Activated CD8-positive, alpha-beta memory T cell treated with anti-CD3 and anti-CD28 coated beads, Interleukin-2, amount 50 U/mL, for 1 hour (primary cell): Measurements from ENCODE around the gene TMEM131L.
A peak's percentile ranks its signal among the peaks of the same experiment; 100 is the strongest.

Experiments
- DNase-seq: peaks from one replicate; pipeline ENCODE4 v3.0.0-alpha.2; 2020; ENCODE audit errors: extremely low read depth

The TMEM131L gene

DNA sequence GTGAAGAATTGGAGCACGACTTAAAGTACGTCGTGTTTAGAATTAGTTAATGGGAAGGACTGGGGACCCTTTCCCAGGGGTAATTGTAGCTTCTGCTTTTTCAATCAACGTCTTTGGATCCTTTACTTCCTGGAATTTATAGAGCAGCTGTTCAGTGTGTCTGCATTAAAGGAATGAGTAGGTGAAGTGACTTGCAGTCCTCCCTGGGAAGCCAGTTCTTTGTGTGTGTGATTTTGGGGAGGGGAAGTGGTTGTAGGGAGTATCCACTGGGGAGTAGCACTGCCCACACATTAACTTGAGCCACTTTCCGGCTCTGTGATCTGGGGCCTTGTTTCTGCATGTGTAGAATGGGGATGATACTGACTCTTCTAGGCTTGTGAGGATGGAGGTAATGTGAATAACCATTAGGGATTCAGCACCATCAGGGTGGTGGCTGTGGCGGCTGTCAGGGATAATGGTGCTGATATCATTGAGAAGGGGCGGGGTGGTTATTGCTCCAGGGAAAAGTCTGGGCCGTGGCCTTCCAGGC, 54.7 kb downstream of the TMEM131L start:
- DNase-seq, result no peak

DNA sequence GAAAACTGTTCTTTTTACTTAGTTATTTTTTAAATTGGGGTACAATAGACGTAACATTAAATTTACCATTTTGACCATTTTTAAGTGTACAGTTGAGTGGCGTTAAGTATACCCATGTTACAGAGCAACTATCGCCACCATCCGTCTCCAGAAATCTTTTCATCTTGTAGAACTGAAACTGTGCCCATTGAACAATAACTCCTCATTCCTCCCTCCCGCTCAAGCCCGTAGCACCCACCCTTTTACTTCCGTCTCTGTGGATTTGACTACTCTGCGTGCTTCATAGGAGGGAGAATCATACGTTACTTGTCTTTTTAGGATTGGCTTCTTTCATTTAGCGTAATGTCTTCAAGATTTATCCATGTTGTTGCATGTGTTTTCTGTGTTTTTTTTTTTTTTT, 55.3 kb downstream of the TMEM131L start:
- no peak for DNase-seq

DNA sequence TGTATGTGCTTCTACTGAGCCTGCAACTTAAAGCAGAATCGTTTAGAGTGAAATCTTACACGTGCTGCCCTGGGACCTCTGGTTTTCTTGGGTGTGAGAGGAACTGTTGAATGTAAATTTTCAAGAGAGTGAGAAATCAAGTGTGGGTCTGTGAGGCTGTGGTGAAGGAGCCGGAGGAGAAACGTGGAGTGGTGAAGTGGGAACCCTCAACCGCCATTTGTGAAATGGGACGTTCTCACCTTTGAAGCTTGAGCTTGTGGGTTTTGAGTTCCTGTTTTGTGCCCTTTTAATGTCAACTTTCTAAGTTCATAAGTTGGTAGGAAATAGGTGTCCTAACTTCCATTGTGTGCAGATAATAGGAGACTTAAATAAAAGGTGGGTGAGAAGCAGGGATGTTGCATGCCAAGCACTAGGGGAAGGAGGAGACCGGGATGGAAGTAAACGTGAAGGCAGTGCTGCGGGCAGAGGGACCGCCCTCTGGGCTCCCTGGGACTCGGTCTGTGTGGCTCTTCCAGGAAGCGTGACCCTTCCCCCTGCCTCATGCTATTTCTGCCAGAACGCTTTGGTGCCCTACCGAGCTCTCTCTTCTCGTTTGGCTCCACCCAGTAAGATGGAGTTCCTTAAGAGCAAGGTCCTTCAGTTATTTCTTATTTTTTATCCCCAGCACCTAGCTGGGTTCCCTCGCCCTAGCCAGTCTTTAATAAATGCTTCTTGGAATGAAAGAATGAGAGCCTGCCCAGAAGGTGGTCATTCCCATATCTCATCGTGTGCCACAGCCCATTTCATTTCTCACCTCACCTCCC, 56.0 kb downstream of the TMEM131L start:
- DNase-seq, result peak; percentile 60

DNA sequence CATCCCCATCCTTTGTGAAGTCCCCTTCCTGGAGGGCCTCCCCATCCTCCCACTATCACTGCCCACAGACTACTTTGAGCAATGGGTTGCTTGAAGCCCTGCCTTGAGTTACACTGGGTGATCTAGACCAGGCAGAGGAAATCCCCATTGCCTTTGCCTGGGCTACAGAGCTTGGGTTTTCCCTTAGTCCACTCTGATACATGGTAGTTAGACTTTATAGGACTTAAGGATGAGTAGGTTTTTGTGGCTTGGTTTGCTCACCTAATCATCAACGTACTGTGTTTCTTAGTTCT, 56.6 kb downstream of the TMEM131L start:
- no peak for DNase-seq

DNA sequence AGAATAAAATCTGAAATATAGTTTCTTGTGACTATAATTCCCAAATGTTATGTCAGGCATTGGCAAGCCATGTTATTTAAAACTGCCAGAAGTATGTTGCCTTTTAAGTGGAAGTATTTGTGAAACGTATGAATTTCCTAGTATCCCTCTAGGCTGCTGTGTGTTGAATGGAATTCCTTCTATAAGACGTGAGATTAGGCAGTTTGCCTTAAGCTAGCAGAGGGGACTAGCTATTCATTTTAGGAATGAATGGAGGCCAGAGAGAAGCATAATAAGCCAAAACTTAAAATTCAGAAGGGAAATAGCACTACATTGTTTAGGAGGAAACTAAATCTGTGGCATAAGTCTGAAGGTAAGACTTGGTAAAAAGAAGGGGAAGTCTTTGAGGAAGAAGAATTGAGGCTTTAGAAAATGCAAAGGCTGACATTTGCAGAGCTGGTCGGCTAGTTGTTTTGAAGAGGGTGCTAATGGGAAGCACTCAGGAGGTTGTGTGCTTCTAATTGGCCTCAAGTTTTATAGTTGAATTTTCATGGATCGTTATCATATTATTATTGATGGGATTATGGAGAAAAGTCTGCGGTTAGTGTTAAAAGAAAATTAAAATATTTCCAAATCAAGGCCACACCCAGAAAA, 57.1 kb downstream of the TMEM131L start:
- DNase-seq, result no peak

DNA sequence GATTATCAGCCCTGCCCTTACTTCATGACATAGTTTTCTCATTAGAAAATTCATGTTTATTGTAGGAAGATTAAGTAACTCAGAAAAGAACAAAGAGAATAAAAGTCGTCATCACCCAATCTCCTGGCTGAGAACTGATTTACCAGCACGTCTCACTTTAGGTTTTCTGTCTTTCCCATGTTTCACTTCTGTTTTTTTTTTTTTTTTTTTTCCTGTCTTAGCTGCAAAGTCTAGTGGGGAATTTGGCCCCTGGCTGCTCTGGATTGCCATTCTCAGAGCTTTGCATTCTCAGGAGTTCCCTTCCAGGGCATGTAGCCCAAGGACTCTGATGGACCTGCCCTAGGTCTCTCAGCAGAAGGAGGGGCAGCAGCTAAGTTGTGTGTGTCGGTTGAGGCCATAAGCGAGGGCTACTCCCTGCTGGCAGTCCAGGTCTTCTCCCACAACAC, 57.8 kb downstream of the TMEM131L start:
- DNase-seq, result no peak

DNA sequence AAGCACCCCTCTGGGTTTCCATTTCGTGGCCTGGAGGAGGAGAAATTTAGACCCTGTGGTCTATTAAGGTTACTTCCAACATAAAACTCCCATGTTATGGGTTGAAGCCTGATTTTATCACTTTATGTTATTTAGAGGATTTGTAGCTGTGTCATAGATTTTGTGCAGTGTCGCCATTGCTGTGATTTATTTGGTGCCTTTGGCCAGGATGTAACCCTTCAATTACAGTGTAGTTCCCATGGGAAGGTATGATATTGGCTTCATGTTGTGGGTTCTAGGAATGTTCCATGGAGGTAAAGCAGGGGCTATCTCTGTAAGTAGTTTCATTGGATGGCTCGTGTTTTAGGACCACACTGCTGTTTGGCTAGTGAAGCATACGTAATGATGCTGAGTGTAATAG, 58.5 kb downstream of the TMEM131L start:
- no peak for DNase-seq

DNA sequence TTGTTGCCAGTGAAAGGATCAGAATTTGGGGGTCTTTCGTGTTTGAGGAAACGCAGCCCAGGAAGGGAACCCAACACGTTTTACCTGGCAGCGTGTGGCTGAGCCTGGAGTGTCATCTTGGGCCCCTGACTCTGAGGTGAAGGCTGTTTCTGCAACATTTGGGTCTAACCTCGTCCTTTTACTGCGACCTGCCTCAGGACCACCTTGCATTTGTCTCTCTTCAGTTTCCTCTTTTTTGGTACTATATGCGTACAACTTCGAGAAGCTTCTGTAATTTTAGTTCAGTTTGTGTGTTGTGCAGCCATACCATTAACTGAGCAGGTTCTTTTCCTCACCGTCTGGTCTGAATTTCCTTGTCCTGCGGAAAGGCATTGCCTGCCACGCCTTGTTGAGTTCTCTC, 61.5 kb downstream of the TMEM131L start:
- DNase-seq, result no peak

DNA sequence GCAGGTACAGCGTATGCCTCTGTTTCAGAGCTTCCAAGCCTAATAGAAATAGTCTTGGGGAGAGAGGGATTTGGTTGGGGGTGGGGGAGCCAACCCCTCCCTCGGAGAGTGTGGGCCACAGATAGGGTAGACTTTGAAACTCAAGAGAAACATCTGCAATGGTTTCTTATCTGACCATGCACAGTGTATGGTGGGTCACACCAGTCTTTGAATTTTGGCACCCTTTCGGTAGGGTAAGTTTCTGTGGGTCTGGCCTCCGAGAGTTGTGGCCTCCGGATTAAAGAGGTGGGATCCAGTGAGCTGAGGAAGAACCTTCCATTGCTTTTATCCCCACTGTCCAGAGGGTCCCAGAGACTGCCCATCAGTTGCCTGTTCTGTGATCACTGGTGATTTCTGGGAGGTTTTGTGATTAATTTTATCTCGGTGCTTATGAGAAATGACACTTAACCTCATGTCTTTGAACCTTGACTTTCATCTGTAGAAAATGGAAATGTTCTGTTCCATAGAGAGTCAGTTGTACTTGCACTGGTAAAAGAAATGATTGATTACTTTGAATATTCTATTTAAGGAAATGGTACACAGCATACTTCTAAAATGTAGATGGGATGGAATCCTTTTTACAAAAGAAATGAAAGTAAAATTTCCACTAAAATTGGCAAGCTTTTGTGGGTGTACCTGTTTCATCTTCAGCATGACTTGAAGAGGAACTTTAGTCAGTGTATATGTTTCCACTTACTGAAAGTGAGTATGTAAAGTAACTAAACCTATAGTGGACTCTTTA, 62.7 kb downstream of the TMEM131L start:
- no peak for DNase-seq

DNA sequence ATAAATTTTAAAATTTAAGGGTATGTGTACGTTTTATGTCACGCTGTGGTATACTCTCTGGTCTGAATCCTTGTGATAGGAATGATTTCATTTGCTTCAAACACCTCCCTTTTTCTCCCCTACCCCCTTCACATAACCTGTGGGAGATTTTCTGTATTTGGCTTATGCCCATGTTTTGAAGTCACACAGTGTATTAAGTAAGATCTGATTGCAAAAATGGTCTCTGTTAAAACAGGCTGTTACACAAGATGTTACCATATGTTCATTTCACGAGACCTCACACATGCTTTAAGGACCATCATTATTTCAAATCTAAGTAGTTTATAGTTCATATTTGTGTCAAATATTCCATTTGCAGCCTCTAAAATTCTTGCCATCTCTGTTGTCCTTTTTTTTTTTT, 63.5 kb downstream of the TMEM131L start:
- DNase-seq, result no peak

DNA sequence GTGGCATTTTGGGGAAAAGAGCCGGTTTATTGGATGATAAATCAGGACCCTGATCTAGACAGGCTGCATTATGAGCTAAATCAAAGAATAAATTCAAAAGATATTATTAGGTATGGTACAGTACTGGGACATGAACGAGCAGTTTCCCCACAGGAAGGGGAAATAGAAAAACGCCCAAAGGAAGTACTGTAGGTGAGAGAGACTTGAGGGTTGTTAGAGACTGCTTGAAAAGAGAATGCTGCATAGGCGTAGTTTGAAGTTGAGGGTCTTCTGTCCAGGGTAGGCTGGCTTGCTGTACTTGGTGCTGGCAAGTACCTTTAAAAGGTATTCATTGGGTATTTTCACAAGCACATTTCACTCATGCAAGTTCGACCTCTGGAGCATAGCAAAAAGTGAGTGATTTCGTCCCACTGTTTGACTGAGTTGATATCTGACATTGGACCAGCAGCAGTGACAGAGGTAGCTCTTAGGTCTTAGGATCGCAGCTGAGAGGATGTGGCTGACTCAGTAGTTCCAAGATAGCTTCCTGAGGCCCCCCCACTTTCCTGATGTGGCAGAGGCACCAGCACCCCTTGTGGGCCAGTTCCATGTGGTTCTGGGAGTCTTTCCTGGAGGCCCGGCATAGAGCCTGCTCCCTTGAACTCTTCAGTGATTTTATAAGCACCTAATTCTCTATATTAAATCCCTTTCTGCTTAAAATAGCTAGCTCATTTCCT, 64.3 kb downstream of the TMEM131L start:
- no peak for DNase-seq

DNA sequence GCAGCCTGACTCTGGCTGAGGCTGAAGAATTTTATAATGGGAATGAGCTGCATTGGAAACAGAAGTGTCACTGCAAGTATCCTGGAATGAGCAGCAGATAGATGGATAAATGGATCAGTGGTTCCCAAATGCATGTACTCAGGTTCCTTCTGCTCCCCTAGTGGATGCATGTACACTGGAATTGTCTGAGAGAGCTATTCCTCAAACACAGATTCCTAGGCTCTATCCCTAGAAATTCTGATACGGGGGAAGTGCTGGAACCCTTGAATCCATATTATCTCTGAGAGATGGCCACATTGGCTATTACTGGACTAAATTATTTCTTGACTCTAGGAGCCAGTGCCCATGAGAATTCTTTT, 64.8 kb downstream of the TMEM131L start:
- DNase-seq, result no peak

DNA sequence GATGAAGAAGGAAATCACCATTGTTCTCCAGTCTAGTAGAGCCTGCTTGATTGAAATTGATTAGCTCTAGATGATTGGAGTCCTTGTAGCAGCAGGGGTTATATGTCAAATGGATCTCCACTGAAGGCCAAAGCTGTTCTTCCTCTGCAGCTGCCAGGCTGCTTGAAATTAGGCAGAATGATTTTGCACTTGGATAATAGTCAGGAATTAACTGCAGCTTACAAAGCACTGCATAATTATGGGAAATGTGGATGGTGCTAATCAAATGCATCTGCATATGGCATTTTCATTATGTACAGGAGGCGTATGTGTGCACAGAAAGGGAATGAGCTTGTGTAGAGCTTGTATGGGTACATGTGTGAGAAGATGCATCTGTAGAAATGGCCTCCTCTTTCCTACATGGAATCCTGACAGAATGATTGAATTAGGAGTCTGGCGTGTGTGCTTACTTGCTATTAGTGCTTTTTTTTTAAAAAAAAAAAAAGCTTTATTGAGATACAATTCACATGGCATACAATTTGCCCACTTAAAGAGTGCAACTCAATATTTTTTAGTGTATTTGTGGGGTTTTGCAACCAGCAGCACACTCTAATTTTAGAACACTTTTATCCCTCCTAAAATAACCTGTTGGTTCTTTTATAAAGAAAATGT, 65.9 kb downstream of the TMEM131L start:
- DNase-seq, result no peak

DNA sequence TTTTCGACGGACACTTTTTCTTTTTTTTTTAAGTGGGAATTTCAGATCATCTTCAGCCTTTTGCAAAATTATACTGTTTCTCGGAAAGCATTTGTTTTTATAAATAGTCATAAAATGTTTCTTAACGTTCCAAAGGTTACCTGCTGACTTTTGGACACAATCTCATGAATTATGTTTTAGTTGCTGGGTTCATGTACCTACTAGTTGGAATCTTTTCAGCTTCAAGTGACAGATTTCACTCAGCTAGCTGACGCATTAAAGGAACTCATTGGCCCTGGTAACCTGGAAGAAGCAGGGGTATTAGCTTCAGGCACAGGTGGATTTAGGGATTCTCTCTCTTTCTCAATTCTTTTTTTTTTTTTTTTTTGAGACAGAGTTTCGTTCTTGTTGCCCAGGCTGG, 66.5 kb downstream of the TMEM131L start:
- DNase-seq, result no peak

DNA sequence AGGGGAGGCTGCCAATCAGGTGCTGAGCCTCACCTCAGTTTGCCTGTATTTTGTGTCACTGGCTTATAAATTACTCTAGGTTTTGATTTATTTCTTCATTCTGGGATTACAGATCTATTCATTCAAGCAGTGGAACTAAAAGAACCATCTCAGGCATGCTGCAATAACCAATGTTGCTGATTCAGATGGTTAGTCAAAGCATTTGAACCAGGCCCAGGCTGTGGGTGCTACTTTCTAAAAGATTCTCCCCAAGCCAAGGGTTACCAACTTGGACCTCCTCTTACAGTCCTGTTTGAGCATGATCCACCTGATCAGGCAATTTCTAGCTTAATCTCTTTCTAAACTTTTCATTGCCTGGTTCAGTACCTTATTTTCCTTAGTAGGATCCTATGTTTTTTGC, 67.2 kb downstream of the TMEM131L start:
- DNase-seq, result no peak

DNA sequence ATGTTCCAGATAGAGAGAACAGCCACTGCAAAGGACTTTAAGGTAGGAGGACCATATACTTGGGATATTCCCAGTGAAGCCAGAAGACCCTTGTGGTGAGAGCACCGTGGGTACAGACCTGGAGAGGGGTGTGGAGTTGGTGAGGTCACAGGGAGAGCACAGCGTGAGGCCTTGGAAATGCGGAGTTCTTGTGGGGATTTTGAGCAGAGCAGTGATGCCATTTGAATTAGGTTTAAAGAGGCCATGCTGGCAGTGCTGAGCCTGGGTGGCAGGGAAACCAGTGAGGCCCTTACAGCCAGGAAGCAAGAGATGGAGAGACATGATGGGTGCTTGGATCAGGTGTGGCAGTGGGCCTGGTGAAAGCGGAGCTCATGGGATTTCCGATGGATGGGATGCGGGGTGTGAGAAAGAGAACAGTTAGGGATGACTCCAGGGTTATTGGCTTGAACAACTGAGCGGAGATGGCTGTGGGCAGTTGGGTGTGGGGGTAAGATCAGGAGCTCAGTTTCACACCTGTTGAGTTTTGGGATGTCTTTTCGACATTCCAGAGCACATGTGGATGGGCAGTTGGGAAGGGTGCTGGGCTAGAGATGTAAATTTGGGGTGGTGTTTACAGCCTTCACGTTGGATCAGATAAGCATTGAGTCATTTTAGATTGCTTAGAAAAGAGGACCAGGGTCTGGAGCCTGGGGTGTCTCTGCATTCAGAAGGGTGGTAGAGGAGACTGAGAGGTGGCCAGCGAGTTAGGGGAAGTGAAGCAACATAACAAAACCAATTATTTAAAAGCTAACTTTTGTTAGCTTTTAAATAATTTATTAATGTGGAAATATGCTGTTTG, 68.9 kb downstream of the TMEM131L start:
- no peak for DNase-seq

DNA sequence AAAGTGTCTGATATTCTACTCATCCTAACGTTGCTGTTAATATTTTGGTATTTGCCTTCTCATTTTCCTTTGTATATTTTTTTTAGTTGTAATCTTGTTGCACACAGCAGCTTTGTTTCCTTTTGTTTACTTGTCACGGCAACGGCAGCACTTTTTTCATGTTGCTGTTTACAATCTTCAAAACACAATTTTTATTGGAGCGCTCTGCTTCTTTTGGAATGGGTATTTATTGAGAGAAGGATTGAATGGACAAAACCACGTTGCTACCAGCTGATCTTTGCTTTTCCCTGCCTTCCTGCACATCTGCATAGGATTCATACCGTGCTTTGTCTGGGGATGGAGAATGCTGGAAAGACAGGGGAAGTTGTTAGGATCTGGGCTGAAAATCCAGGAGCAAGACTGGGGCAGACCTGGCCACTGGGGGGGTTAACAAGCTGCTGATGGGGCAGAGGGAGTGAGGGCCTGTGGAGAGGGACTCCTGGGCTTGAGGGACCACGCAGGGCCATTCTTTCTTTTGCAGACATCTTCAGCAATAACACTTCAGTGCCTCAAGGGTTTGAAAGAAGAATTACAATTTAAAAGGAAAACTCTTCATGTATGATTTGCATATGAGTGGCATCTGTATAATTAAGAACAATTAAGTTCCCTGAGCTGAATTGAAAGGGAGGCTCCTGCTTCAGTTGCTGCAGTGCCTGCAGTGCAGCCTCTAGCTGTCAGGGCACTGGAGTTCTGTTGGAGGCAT, 69.8 kb downstream of the TMEM131L start:
- DNase-seq, result no peak

DNA sequence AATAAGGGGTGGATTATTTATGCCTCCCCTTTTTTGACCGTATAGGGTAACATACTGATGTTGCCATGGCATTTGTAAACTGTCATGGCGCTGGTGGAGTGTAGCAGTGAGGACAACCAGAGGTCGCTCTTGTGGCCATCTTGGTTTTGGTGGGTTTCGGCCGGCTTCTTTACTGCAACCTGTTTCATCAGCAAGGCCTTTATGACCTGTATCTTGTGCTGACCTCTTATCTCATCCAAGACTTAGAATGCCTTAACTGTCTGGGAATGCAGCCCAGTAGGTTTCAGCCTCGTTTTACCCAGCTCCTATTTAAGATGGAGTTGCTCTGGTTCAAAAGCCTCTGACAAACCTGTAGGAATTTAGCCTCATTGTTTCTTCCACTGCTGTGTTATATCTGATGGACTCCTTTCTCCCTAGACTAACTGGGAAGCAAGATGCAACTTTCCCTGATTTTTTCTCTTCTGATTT, 71.4 kb downstream of the TMEM131L start:
- DNase-seq, result no peak

DNA sequence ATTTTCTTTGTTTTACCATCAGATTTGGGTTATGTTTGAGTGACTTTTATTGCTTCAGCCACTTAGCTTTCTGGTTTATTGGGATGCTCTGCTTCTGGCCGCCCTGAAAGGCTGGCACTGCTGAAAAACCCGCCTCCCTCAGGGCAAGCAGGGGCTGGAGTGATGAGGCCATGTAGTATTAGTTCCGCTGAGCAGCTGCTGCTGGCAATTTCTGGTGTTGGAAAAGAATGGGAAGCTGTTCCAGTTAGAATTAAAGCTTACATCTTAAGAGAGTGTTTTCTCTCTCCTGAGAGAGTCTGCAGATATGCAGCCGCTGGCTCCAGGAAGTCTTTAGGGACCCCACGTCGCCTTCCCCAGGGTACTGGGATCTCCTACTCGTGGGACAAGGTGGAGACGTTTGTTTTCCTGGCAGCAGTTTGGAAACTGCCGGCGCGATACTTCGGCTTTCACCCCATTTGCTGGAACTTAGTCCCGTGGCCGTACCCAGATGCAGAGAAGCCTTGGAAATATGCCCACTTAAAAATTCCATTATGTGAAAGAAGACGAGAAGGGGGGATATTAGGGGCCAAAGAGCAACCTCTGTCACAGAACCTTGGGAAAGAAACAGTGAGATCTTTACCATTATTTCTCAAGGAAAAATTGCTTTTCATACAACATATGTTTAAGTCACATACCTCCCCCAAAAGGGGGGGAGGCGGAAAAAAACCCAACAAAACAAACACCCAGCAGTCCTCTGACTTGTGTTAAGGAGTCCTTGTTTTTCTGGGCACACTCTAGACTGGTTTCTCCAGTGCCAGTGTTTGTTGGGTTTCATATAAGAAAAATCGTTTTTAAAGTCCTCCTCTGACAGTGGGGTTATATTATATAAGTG, 72.6 kb downstream of the TMEM131L start:
- DNase-seq, result no peak
